Ishikawa (cell line): ENCODE results near the gene CD47.

ENCODE experiments used
- EP300 ChIP-seq: IDR thresholded peaks from 2 replicates; pipeline ENCODE4 v1.6.1; 2012; ENCODE audit warnings: borderline replicate concordance
- TCF12 ChIP-seq: IDR thresholded peaks from 2 replicates; pipeline ENCODE4 v1.6.1; 2012; ENCODE audit warnings: low read depth
- TF ChIP-seq, protein P1 (sequence below): IDR thresholded peaks from 2 replicates; pipeline ENCODE4 v1.6.1; 2012

DNA sequence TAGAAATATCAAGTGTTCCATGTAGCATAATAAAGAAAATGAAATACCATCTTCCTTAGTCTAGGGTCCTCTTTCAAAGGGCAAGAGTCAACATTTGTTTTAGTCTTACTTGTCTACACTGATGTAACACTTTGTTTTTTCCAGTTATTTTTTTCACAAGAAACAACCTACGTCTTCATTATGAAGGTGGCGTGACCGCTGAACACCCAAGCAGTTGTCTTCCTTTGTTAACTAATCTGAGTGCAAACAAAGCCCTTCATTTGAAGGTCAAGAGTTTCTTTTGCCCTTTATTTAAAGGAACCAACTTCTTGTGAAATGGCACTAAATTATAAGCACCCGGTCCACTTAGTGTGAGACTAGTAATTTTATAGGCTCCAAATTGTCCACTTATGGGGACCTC, 73.2 kb downstream of the CD47 start:
- TF ChIP-seq, protein P1, sequence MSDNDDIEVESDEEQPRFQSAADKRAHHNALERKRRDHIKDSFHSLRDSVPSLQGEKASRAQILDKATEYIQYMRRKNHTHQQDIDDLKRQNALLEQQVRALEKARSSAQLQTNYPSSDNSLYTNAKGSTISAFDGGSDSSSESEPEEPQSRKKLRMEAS: no peak
- TF ChIP-seq TCF12 (no peak), EP300 (no peak)
